ENCODE data around the gene VPS37C.

Gene VPS37C

GRCh38 chr11:61152816-61153592 lies 8.2 kb downstream of the VPS37C start:
- peak overlapping the region; percentile 51 to 72 for H3K9ac ChIP-seq (ENCODE audit: low read length in 2 of 2)
- H3K27ac ChIP-seq (ENCODE audit: low read length): peak overlapping the region; percentile 86
- H3K9me3 ChIP-seq (ENCODE audit: control insufficient read depth in 2 of 2, low read length in 2 of 2): no peaks in the 10 kb centered on the region
- H3K4me3 ChIP-seq (ENCODE audit: low read length in 2 of 2): peak overlapping the region in 1 of 2 donors; percentile 49
- H3K4me1 ChIP-seq (ENCODE audit: control insufficient read depth, insufficient read depth, low read length): peaks cover 55% of the 10 kb centered on the region
- no peaks in the 10 kb centered on the region for H3K27me3 ChIP-seq (ENCODE audit: control insufficient read depth in 1 of 2, insufficient read depth in 2 of 2, low read length in 2 of 2)
- H3K36me3 ChIP-seq (ENCODE audit: control insufficient read depth in 2 of 2, insufficient read depth in 2 of 2, low read length in 2 of 2): no peaks in the 10 kb centered on the region

GRCh38 chr11:61151545-61152252 lies 9.5 kb downstream of the VPS37C start:
- Histone ChIP-seq H3K36me3 (ENCODE audit: control insufficient read depth in 2 of 2, insufficient read depth in 2 of 2, low read length in 2 of 2) (no peaks in the 10 kb centered on the region), H3K27me3 (ENCODE audit: control insufficient read depth in 1 of 2, insufficient read depth in 2 of 2, low read length in 2 of 2) (no peaks in the 10 kb centered on the region), H3K4me3 (ENCODE audit: low read length in 2 of 2) (peak overlapping the region in 1 of 2 donors; percentile 44), H3K4me1 (ENCODE audit: control insufficient read depth, insufficient read depth, low read length) (peaks cover 63% of the 10 kb centered on the region), H3K9me3 (ENCODE audit: control insufficient read depth in 2 of 2, low read length in 2 of 2) (no peaks in the 10 kb centered on the region), H3K27ac (ENCODE audit: low read length) (peak overlapping the region; percentile 86), H3K9ac (ENCODE audit: low read length in 2 of 2) (peak overlapping the region in 1 of 2 donors; percentile 60)

- H3K4me1 ChIP-seq (ENCODE audit: control insufficient read depth, insufficient read depth, low read length): peaks cover 63% of the 10 kb centered on the region
Observed at GRCh38 chr11:61150706-61151544, 10.3 kb downstream of the VPS37C start.

GRCh38 chr11:61149624-61150615 lies 11.3 kb downstream of the VPS37C start:
- Histone ChIP-seq H3K4me1 (ENCODE audit: control insufficient read depth, insufficient read depth, low read length) (peaks cover 63% of the 10 kb centered on the region), H3K27ac (ENCODE audit: low read length) (peak overlapping the region; percentile 86), H3K27me3 (ENCODE audit: control insufficient read depth in 1 of 2, insufficient read depth in 2 of 2, low read length in 2 of 2) (no peaks in the 10 kb centered on the region), H3K9me3 (ENCODE audit: control insufficient read depth in 2 of 2, low read length in 2 of 2) (no peaks in the 10 kb centered on the region), H3K4me3 (ENCODE audit: low read length in 2 of 2) (peak overlapping the region in 1 of 2 donors; percentile 52), H3K9ac (ENCODE audit: low read length in 2 of 2) (peak overlapping the region; percentile 12 to 36), H3K36me3 (ENCODE audit: control insufficient read depth in 2 of 2, insufficient read depth in 2 of 2, low read length in 2 of 2) (no peaks in the 10 kb centered on the region)

More at GRCh38 chr11:61150706-61151544, 10.3 kb downstream of the VPS37C start:
- Histone ChIP-seq H3K9ac (ENCODE audit: low read length in 2 of 2) (peak overlapping the region; percentile 12 to 60), H3K27me3 (ENCODE audit: control insufficient read depth in 1 of 2, insufficient read depth in 2 of 2, low read length in 2 of 2) (no peaks in the 10 kb centered on the region), H3K9me3 (ENCODE audit: control insufficient read depth in 2 of 2, low read length in 2 of 2) (no peaks in the 10 kb centered on the region), H3K27ac (ENCODE audit: low read length) (peak overlapping the region; percentile 86), H3K4me3 (ENCODE audit: low read length in 2 of 2) (peak overlapping the region in 1 of 2 donors; percentile 44), H3K36me3 (ENCODE audit: control insufficient read depth in 2 of 2, insufficient read depth in 2 of 2, low read length in 2 of 2) (no peaks in the 10 kb centered on the region)

- Histone ChIP-seq H3K9me3 (ENCODE audit: control insufficient read depth in 2 of 2, low read length in 2 of 2) (no peaks in the 10 kb centered on the region), H3K4me3 (ENCODE audit: low read length in 2 of 2) (no peak overlapping the region), H3K36me3 (ENCODE audit: control insufficient read depth in 2 of 2, insufficient read depth in 2 of 2, low read length in 2 of 2) (no peaks in the 10 kb centered on the region), H3K9ac (ENCODE audit: low read length in 2 of 2) (peak overlapping the region in 1 of 2 donors; percentile 5), H3K4me1 (ENCODE audit: control insufficient read depth, insufficient read depth, low read length) (peaks cover 54% of the 10 kb centered on the region), H3K27ac (ENCODE audit: low read length) (no peak overlapping the region), H3K27me3 (ENCODE audit: control insufficient read depth in 1 of 2, insufficient read depth in 2 of 2, low read length in 2 of 2) (no peaks in the 10 kb centered on the region)
Observed at GRCh38 chr11:61147791-61148620, 13.2 kb downstream of the VPS37C start.

- Histone ChIP-seq H3K27me3 (ENCODE audit: control insufficient read depth in 1 of 2, insufficient read depth in 2 of 2, low read length in 2 of 2) (no peaks in the 10 kb centered on the region), H3K9me3 (ENCODE audit: control insufficient read depth in 2 of 2, low read length in 2 of 2) (no peaks in the 10 kb centered on the region), H3K4me3 (ENCODE audit: low read length in 2 of 2) (no peak overlapping the region), H3K9ac (ENCODE audit: low read length in 2 of 2) (no peak overlapping the region), H3K27ac (ENCODE audit: low read length) (no peak overlapping the region), H3K4me1 (ENCODE audit: control insufficient read depth, insufficient read depth, low read length) (peaks cover 47% of the 10 kb centered on the region), H3K36me3 (ENCODE audit: control insufficient read depth in 2 of 2, insufficient read depth in 2 of 2, low read length in 2 of 2) (no peaks in the 10 kb centered on the region)
Observed at GRCh38 chr11:61147271-61147670, 14.0 kb downstream of the VPS37C start.

- H3K4me1 ChIP-seq (ENCODE audit: control insufficient read depth, insufficient read depth, low read length): peaks cover 43% of the 10 kb centered on the region
- H3K27me3 ChIP-seq (ENCODE audit: control insufficient read depth in 1 of 2, insufficient read depth in 2 of 2, low read length in 2 of 2): no peaks in the 10 kb centered on the region
- H3K9ac ChIP-seq (ENCODE audit: low read length in 2 of 2): no peak overlapping the region
- H3K4me3 ChIP-seq (ENCODE audit: low read length in 2 of 2): no peak overlapping the region
- no peak overlapping the region for H3K27ac ChIP-seq (ENCODE audit: low read length)
- no peaks in the 10 kb centered on the region for H3K9me3 ChIP-seq (ENCODE audit: control insufficient read depth in 2 of 2, low read length in 2 of 2)
- no peaks in the 10 kb centered on the region for H3K36me3 ChIP-seq (ENCODE audit: control insufficient read depth in 2 of 2, insufficient read depth in 2 of 2, low read length in 2 of 2)
Observed at GRCh38 chr11:61146416-61146815, 14.8 kb downstream of the VPS37C start.

- Histone ChIP-seq H3K9ac (ENCODE audit: low read length in 2 of 2) (no peak overlapping the region), H3K27me3 (ENCODE audit: control insufficient read depth in 1 of 2, insufficient read depth in 2 of 2, low read length in 2 of 2) (no peaks in the 10 kb centered on the region), H3K4me1 (ENCODE audit: control insufficient read depth, insufficient read depth, low read length) (peaks cover 41% of the 10 kb centered on the region), H3K27ac (ENCODE audit: low read length) (no peak overlapping the region), H3K36me3 (ENCODE audit: control insufficient read depth in 2 of 2, insufficient read depth in 2 of 2, low read length in 2 of 2) (no peaks in the 10 kb centered on the region), H3K4me3 (ENCODE audit: low read length in 2 of 2) (no peak overlapping the region), H3K9me3 (ENCODE audit: control insufficient read depth in 2 of 2, low read length in 2 of 2) (no peaks in the 10 kb centered on the region)
Observed at GRCh38 chr11:61145228-61146005, 15.8 kb downstream of the VPS37C start.

All from stomach smooth muscle (tissue), 2 donors.